ENCODE data around the gene TBC1D23. TPM values are rescaled to one million over a fixed set of nuclear protein-coding genes. Genes with fewer than 3 reads are reported as not detected.

The TBC1D23 gene
- total and polyA plus RNA-seq, 2 of the 13 experiments (the other 11 are each of a cell fraction or from before 2014, with no cell fraction given) = 28.7 to 35.4 TPM

DNA sequence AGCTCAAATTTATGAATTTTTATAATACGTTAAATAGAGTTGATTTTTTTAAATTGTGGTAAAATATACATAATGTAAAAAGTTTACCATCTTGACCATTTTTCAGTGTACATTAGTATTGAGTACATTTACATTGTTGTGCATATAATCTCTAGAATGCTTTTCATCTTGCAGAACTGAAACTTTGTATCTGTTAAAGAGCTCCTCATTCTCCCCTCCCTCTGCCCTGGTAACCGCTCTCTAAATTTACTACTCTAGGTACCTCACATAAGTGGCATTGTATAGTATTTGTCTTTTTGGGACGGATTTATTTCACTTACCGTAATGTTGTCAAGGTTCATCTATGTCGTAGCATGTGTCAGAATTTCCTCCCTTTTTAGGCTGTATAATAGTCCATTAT, 13.6 kb downstream of the TBC1D23 start:
- FAIRE-seq = no peak
- peaks cover 22% of the 10 kb centered on the region for H3K4me1 ChIP-seq (ENCODE audit: insufficient read depth, low read length)
- intact Hi-C loops (cut with micrococcal nuclease; ENCODE audit: unreplicated experiment) (no loop called here), in situ Hi-C loops (cut with HindIII; ENCODE audit: extremely low pct_ligation_motif_present, low pct_unique_long_range_greater_than_20kb) (no loop called here)
- H3K79me2 ChIP-seq (ENCODE audit: insufficient read depth, low read length) = peaks cover 78% of the 10 kb centered on the region
- H3K27me3 ChIP-seq (ENCODE audit: control insufficient read depth in 1 of 2, insufficient read depth in 2 of 2, low read length in 2 of 2) = no peaks in the 10 kb centered on the region
- H3K36me3 ChIP-seq (replicated peaks in 1 of 2; ENCODE audit: control insufficient read depth in 1 of 2, insufficient read depth in 2 of 2, low read length in 2 of 2) = no peaks in the 10 kb centered on the region; a peak in 1 of 5 replicates
- no peaks in the 10 kb centered on the region for H3K9me3 ChIP-seq (ENCODE audit: low read length)
- no peak for DNase-seq (ENCODE audit: low spot score)
- TF ChIP-seq POLR2AphosphoS2 (IDR thresholded peaks at IDR 0.05; ENCODE audit: low read depth, low read length) (no peak), ARHGAP35 (CRISPR knock-in tag; IDR thresholded peaks at IDR 0.05; ENCODE audit: borderline replicate concordance) (no peak), ZNF468 (CRISPR knock-in tag; IDR thresholded peaks at IDR 0.05) (no peak), TAF1 (CRISPR knock-in tag; IDR thresholded peaks at IDR 0.05) (no peak), GTF3A (CRISPR knock-in tag; conservative IDR thresholded peaks at IDR 0.05) (no peak)
- TF ChIP-seq, protein P1, sequence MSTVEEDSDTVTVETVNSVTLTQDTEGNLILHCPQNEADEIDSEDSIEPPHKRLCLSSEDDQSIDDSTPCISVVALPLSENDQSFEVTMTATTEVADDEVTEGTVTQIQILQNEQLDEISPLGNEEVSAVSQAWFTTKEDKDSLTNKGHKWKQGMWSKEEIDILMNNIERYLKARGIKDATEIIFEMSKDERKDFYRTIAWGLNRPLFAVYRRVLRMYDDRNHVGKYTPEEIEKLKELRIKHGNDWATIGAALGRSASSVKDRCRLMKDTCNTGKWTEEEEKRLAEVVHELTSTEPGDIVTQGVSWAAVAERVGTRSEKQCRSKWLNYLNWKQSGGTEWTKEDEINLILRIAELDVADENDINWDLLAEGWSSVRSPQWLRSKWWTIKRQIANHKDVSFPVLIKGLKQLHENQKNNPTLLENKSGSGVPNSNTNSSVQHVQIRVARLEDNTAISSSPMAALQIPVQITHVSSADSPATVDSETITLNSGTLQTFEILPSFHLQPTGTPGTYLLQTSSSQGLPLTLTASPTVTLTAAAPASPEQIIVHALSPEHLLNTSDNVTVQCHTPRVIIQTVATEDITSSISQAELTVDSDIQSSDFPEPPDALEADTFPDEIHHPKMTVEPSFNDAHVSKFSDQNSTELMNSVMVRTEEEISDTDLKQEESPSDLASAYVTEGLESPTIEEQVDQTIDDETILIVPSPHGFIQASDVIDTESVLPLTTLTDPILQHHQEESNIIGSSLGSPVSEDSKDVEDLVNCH (CRISPR knock-in tag; IDR thresholded peaks at IDR 0.05) = no peak
- H4K20me1 ChIP-seq (ENCODE audit: insufficient read depth, low read length) = peaks cover 19% of the 10 kb centered on the region
- ATAC-seq = no peak
- no peak overlapping the region for H3K27ac ChIP-seq (ENCODE audit: extremely low read length, insufficient read depth, low read length)
- H2AFZ ChIP-seq (ENCODE audit: low read length) = no peak overlapping the region
- H3K9ac ChIP-seq (ENCODE audit: insufficient read depth, low read depth, low read length) = no peak overlapping the region
- POLR2A ChIA-PET = no interaction called here
- CTCF ChIA-PET (ENCODE audit: low intra/inter-chr PET ratio, low total read pairs) = no interaction called here
- BruUV-seq (replicated peaks) = no TSS peak
- no peak overlapping the region for H3K4me3 ChIP-seq (replicated peaks in 1 of 3; ENCODE audit: insufficient read depth in 1 of 3, low read depth in 2 of 3, low read length in 3 of 3)
- 99% methylated on average over 5 of the region's 5 CpGs for WGBS (ENCODE audit: low lambda C conversion rate)
- H3K4me2 ChIP-seq (ENCODE audit: low read depth, low read length) = no peak overlapping the region

DNA sequence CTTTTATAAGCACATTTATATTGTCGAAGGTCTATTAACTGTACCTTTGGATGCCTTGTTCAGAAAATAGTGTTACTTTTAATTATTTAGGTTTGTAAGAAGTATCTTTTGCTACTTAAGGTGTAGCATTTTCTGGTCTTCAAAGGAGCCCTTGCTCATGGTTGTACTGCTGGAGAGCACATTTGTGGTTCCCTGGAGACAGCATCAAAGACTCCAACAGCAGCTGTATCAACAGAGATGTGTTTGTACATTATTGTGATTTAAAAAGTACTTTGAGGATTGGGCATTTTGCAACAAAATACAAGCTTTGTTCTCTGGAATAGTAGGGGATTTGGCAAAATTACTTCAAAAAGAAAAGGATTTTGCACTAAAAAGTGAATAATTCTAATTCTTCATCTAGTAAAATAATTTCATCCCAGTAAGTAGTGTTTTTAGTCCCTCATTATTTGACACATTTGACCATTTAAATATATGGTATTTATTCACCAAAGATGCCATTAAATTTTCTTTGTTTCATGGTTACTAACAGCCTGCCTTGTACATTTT, 16.5 kb downstream of the TBC1D23 start:
- H3K4me3 ChIP-seq (replicated peaks in 1 of 3; ENCODE audit: insufficient read depth in 1 of 3, low read depth in 2 of 3, low read length in 3 of 3) = no peak overlapping the region
- ATAC-seq (peak; percentile 61), FAIRE-seq (no peak), DNase-seq (ENCODE audit: low spot score) (peak; percentile 13)
- in situ Hi-C loops (cut with HindIII; ENCODE audit: extremely low pct_ligation_motif_present, low pct_unique_long_range_greater_than_20kb) (no loop called here), intact Hi-C loops (cut with micrococcal nuclease; ENCODE audit: unreplicated experiment) (no loop called here)
- no peaks in the 10 kb centered on the region for H3K27me3 ChIP-seq (ENCODE audit: control insufficient read depth in 1 of 2, insufficient read depth in 2 of 2, low read length in 2 of 2)
- peaks cover 16% of the 10 kb centered on the region for H3K4me1 ChIP-seq (ENCODE audit: insufficient read depth, low read length)
- ChIA-PET POLR2A (interaction anchor here (1.4 to 1.7 kb wide), 2 partner anchors 16 to 459 kb away, joined by 4 to 5 read pairs; partner anchors contain the start of genes CMSS1 and TBC1D23), CTCF (ENCODE audit: low intra/inter-chr PET ratio, low total read pairs) (no interaction called here)
- H2AFZ ChIP-seq (ENCODE audit: low read length) = no peak overlapping the region
- H3K79me2 ChIP-seq (ENCODE audit: insufficient read depth, low read length) = peaks cover 54% of the 10 kb centered on the region
- peaks cover 2 to 18% of the 10 kb centered on the region in 2 experiments for H3K36me3 ChIP-seq (replicated peaks in 1 of 2; ENCODE audit: control insufficient read depth in 1 of 2, insufficient read depth in 2 of 2, low read length in 2 of 2)
- no peak overlapping the region for H3K4me2 ChIP-seq (ENCODE audit: low read depth, low read length)
- H3K27ac ChIP-seq (ENCODE audit: extremely low read length, insufficient read depth, low read length) = no peak overlapping the region
- no peak overlapping the region for H3K9ac ChIP-seq (ENCODE audit: insufficient read depth, low read depth, low read length)
- 77% methylated on average over 1 of the region's 1 CpG for WGBS (ENCODE audit: low lambda C conversion rate)
- no peaks in the 10 kb centered on the region for H3K9me3 ChIP-seq (ENCODE audit: low read length)
- no TSS peak for BruUV-seq (replicated peaks)
- H4K20me1 ChIP-seq (ENCODE audit: insufficient read depth, low read length) = peaks cover 9% of the 10 kb centered on the region
- TF ChIP-seq SOX5 (CRISPR knock-in tag; IDR thresholded peaks at IDR 0.05; ENCODE audit: borderline replicate concordance) = 0 out of 2 replicates have a peak, but pooled peaks have one; percentile 28
- no peak for TF ChIP-seq FOXA1 (IDR thresholded peaks at IDR 0.05)
- TF ChIP-seq FOXA1 (CRISPR knock-in tag; IDR thresholded peaks at IDR 0.05) = 0 out of 2 replicates have a peak, but pooled peaks have one; percentile 40
- no peak for TF ChIP-seq SOX13 (IDR thresholded peaks at IDR 0.05)
- peak in 1 of 2 experiments; percentile 61; a peak in 2 of 4 replicates for TF ChIP-seq SOX13 (CRISPR knock-in tag; conservative IDR thresholded peaks at IDR 0.05 in 1 of 2, IDR thresholded peaks at IDR 0.05 in 1 of 2)
- no peak for TF ChIP-seq ZMYM3 (CRISPR knock-in tag; IDR thresholded peaks at IDR 0.05)
- TF ChIP-seq ZNF660 (CRISPR knock-in tag; IDR thresholded peaks at IDR 0.05; ENCODE audit: borderline replicate concordance, low read depth) = no peak
- TF ChIP-seq HDAC6 (IDR thresholded peaks at IDR 0.05; ENCODE audit: low read depth, low read length) = no peak
- TF ChIP-seq, protein P2, sequence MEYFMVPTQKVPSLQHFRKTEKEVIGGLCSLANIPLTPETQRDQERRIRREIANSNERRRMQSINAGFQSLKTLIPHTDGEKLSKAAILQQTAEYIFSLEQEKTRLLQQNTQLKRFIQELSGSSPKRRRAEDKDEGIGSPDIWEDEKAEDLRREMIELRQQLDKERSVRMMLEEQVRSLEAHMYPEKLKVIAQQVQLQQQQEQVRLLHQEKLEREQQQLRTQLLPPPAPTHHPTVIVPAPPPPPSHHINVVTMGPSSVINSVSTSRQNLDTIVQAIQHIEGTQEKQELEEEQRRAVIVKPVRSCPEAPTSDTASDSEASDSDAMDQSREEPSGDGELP (IDR thresholded peaks at IDR 0.05; ENCODE audit: borderline replicate concordance, low read depth) = peak; percentile 81

Data from HepG2 (cell line).